H9 (cell line): ENCODE measurements around the gene TMEM234. TPM values are rescaled to one million over a fixed set of nuclear protein-coding genes. Genes with fewer than 3 reads are reported as not detected.

Experiments
- DNase-seq: peaks from one replicate; pipeline ENCODE4 v3.0.0-alpha.2; 2017
- H2AFZ ChIP-seq: one replicate; pipeline ENCODE4 v1.6.1; 2013; ENCODE audit warnings: mild to moderate bottlenecking, low read length, control low read depth, moderate library complexity
- H2AK5ac ChIP-seq: 2 replicates; pipeline ENCODE4 v1.6.1; 2013; ENCODE audit warnings: low read length, control low read depth, mixed read lengths; ENCODE audit not compliant: insufficient read length
- H2BK120ac ChIP-seq: one replicate; pipeline ENCODE4 v1.6.1; 2013; ENCODE audit warnings: low read depth, mild to moderate bottlenecking, low read length, control low read depth, inconsistent platforms; ENCODE audit not compliant: poor library complexity, severe bottlenecking
- H2BK12ac ChIP-seq: 2 replicates; pipeline ENCODE4 v1.6.1; 2013; ENCODE audit warnings: low read length, control low read depth, mixed read lengths, low read depth; ENCODE audit not compliant: insufficient read length
- H2BK15ac ChIP-seq: 2 replicates; pipeline ENCODE4 v1.6.1; 2013; ENCODE audit warnings: low read depth, low read length, control low read depth
- H2BK20ac ChIP-seq: one replicate; pipeline ENCODE4 v1.6.1; 2013; ENCODE audit warnings: low read depth, mild to moderate bottlenecking, low read length, control low read depth, inconsistent platforms; ENCODE audit not compliant: poor library complexity, severe bottlenecking
- H2BK5ac ChIP-seq: 2 replicates; pipeline ENCODE4 v1.6.1; 2013; ENCODE audit warnings: low read length, control low read depth, mixed read lengths; ENCODE audit not compliant: insufficient read length
- H3K14ac ChIP-seq: 2 replicates; pipeline ENCODE4 v1.6.1; 2013; ENCODE audit warnings: low read length, control low read depth; ENCODE audit not compliant: insufficient read depth
- H3K18ac ChIP-seq: 2 replicates; pipeline ENCODE4 v1.6.1; 2013; ENCODE audit warnings: low read depth, mild to moderate bottlenecking, mixed read lengths, low read length, control low read depth; ENCODE audit not compliant: insufficient read length
- H3K23ac ChIP-seq: 2 replicates; pipeline ENCODE4 v1.6.1; 2013; ENCODE audit warnings: low read length, control low read depth, mixed read lengths, low read depth; ENCODE audit not compliant: insufficient read length
- H3K23me2 ChIP-seq: 2 replicates; pipeline ENCODE4 v1.6.1; 2013; ENCODE audit warnings: low read depth, mild to moderate bottlenecking, mixed read lengths, low read length, control low read depth; ENCODE audit not compliant: insufficient read length, poor library complexity, severe bottlenecking
- H3K27ac ChIP-seq: 2 replicates; pipeline ENCODE4 v1.5.1; 2013; ENCODE audit warnings: low read length, control low read depth, mixed read lengths, low read depth; ENCODE audit not compliant: insufficient read length
- H3K27me3 ChIP-seq: 2 replicates; pipeline ENCODE4 v1.6.1; 2013; ENCODE audit warnings: low read length, control low read depth, inconsistent platforms; ENCODE audit not compliant: insufficient read depth
- H3K4ac ChIP-seq: 2 replicates; pipeline ENCODE4 v1.6.1; 2013; ENCODE audit warnings: low read depth, mild to moderate bottlenecking, control low read depth, inconsistent platforms, low read length, moderate library complexity
- H3K4me1 ChIP-seq: 2 replicates; pipeline ENCODE4 v1.6.1; 2013; ENCODE audit warnings: low read length, control low read depth, inconsistent platforms; ENCODE audit not compliant: insufficient read depth
- H3K4me2 ChIP-seq: 2 replicates; pipeline ENCODE4 v1.6.1; 2013; ENCODE audit warnings: low read length, control low read depth, mixed read lengths; ENCODE audit not compliant: insufficient read length, insufficient read depth
- H3K56ac ChIP-seq: 2 replicates; pipeline ENCODE4 v1.6.1; 2013; ENCODE audit warnings: low read depth, mild to moderate bottlenecking, mixed read lengths, low read length, control low read depth; ENCODE audit not compliant: insufficient read length
- H3K79me1 ChIP-seq: 2 replicates; pipeline ENCODE4 v1.6.1; 2013; ENCODE audit warnings: low read depth, mild to moderate bottlenecking, moderate library complexity, low read length, control low read depth, inconsistent platforms; ENCODE audit not compliant: insufficient read depth, poor library complexity, severe bottlenecking
- H3K79me2 ChIP-seq: 2 replicates; pipeline ENCODE4 v1.6.1; 2013; ENCODE audit warnings: low read length, control low read depth, inconsistent platforms; ENCODE audit not compliant: insufficient read depth
- H3K9ac ChIP-seq: 2 replicates; pipeline ENCODE4 v1.6.1; 2013; ENCODE audit warnings: low read length, control low read depth, mixed read lengths; ENCODE audit not compliant: insufficient read length; ENCODE audit errors: extremely low read depth
- H3K9me3 ChIP-seq: one replicate; pipeline ENCODE4 v1.6.1; 2013; ENCODE audit warnings: low read depth, low read length, inconsistent platforms; ENCODE audit not compliant: control insufficient read depth
- H3T11ph ChIP-seq: one replicate; pipeline ENCODE4 v1.6.1; 2013; ENCODE audit warnings: mild to moderate bottlenecking, low read length, control low read depth, inconsistent platforms
- H4K20me1 ChIP-seq: one replicate; pipeline ENCODE4 v1.6.1; 2013; ENCODE audit not compliant: control insufficient read depth, insufficient read length, insufficient read depth
- H4K5ac ChIP-seq: 2 replicates; pipeline ENCODE4 v1.6.1; 2013; ENCODE audit warnings: low read depth, mild to moderate bottlenecking, mixed read lengths, low read length, control low read depth; ENCODE audit not compliant: insufficient read length
- H4K8ac ChIP-seq: replicated peaks from 2 replicates; pipeline ENCODE4 v1.6.1; 2013; ENCODE audit warnings: low read length, control low read depth, mixed read lengths, low read depth; ENCODE audit not compliant: insufficient read length
- H4K91ac ChIP-seq: 2 replicates; pipeline ENCODE4 v1.6.1; 2013; ENCODE audit warnings: low read depth, mild to moderate bottlenecking, moderate library complexity, mixed read lengths, low read length, control low read depth; ENCODE audit not compliant: insufficient read length
- H3K27ac Mint-ChIP-seq, 3 experiments: 2 replicates in 2 of 3; 3 replicates in 1 of 3; pipeline ENCODE4 v1.8.0; 2020 to 2021; ENCODE audit warnings: mixed read lengths in 3 of 3, mild to moderate bottlenecking in 1 of 3, moderate library complexity in 1 of 3
- H3K27me3 Mint-ChIP-seq: 2 replicates; pipeline ENCODE4 v1.8.0; 2021; ENCODE audit warnings: low read depth, mild to moderate bottlenecking, moderate library complexity, mixed read lengths
- H3K36me3 Mint-ChIP-seq, 3 experiments: 2 replicates in 2 of 3; 3 replicates in 1 of 3; pipeline ENCODE4 v1.8.0; 2020 to 2021; ENCODE audit warnings: low read depth in 3 of 3, mixed read lengths in 3 of 3; ENCODE audit not compliant: insufficient read depth in 1 of 3
- H3K4me1 Mint-ChIP-seq, 2 experiments: 2 replicates each; pipeline ENCODE4 v1.8.0; 2020; ENCODE audit warnings: mixed read lengths in 2 of 2
- H3K4me3 Mint-ChIP-seq, 2 experiments: 2 replicates in 1 of 2; 3 replicates in 1 of 2; pipeline ENCODE4 v1.8.0; 2020 to 2021; ENCODE audit warnings: mild to moderate bottlenecking in 2 of 2, mixed read lengths in 2 of 2, moderate library complexity in 1 of 2
- H3K9me3 Mint-ChIP-seq, 2 experiments: 2 replicates in 1 of 2; 3 replicates in 1 of 2; pipeline ENCODE4 v1.8.0; 2020; ENCODE audit warnings: mild to moderate bottlenecking in 2 of 2, mixed read lengths in 2 of 2, moderate library complexity in 1 of 2
- WGBS: extraction: QIAGEN DNeasy Blood & Tissue Kit; methylation state at CpG from one replicate; pipeline ENCODE4 v1.1.7; 2013; ENCODE audit warnings: missing lambda C conversion rate, low lambda C conversion rate, mixed read lengths; ENCODE audit not compliant: insufficient read length; ENCODE audit errors: extremely low coverage; 5-methylcytosine and 5-hydroxymethylcytosine counted together
- total RNA-seq: library from RNA; stranded (reverse); gene quantifications from 2 replicates; pipeline ENCODE4 v1.2.1, GENCODE V29; 2021
- TF ChIP-seq, protein P1 (sequence below): fragments of 200-600 bp; sonication (generic); conservative IDR thresholded peaks from 3 replicates; pipeline ENCODE4 v1.8.0; 2021; ENCODE audit warnings: antibody characterized with exemption, mild to moderate bottlenecking

Gene TMEM234
- total RNA-seq, 1 experiment from 2014 or later = 19.7 TPM

DNA sequence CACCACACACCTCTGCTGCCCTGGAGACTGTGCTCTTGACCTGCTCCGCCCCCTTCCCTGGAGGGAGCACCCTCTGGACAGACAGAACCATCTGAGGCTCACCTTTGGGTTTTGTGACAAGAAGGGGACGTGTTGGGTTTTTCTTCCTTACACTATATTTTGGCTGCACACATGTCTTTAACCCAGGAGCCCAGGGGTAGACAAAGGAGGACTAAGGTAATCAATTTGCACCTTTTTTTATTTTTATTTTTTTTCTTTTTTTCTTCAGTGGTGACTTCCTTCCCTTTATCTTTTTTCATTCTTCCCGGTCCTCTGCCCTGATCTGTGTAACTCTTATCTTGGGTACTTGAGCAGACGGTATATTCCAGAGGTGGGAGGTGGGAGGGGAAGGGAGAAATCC is 51.2 kb downstream of the TMEM234 start:
- H3K9ac ChIP-seq = no peak overlapping the region
- no peaks in the 10 kb centered on the region for H3K27me3 ChIP-seq
- H2BK20ac ChIP-seq = no peak overlapping the region
- H3K4me2 ChIP-seq = no peak overlapping the region
- H3K27ac ChIP-seq = no peak overlapping the region
- H3K18ac ChIP-seq = no peak overlapping the region
- no peaks in the 10 kb centered on the region for H3K9me3 ChIP-seq
- no peak overlapping the region for H4K5ac ChIP-seq
- no peak overlapping the region for H2BK15ac ChIP-seq
- H3K23me2 ChIP-seq = no peaks in the 10 kb centered on the region
- H4K91ac ChIP-seq = no peak overlapping the region
- H2AK5ac ChIP-seq = no peak overlapping the region
- no peak overlapping the region for H3K14ac ChIP-seq
- H3K23ac ChIP-seq = no peak overlapping the region
- no peaks in the 10 kb centered on the region for H3K27me3 Mint-ChIP-seq
- no peak overlapping the region for H3T11ph ChIP-seq
- no peaks in the 10 kb centered on the region for H3K4me1 ChIP-seq
- no peaks in the 10 kb centered on the region for H3K79me1 ChIP-seq
- H2BK5ac ChIP-seq = no peak overlapping the region
- H3K36me3 Mint-ChIP-seq = peaks cover 33 to 78% (median 64%) of the 10 kb centered on the region in 3 experiments; a peak in 6 of 7 replicates
- no CpG with 5 or more reads among the region's 4 CpGs for WGBS
- no peak overlapping the region for H3K4ac ChIP-seq
- no peaks in the 10 kb centered on the region for H4K20me1 ChIP-seq
- H3K79me2 ChIP-seq = no peaks in the 10 kb centered on the region
- H3K9me3 Mint-ChIP-seq = no peaks in the 10 kb centered on the region
- no peak overlapping the region for H3K4me3 Mint-ChIP-seq
- TF ChIP-seq, protein P1, sequence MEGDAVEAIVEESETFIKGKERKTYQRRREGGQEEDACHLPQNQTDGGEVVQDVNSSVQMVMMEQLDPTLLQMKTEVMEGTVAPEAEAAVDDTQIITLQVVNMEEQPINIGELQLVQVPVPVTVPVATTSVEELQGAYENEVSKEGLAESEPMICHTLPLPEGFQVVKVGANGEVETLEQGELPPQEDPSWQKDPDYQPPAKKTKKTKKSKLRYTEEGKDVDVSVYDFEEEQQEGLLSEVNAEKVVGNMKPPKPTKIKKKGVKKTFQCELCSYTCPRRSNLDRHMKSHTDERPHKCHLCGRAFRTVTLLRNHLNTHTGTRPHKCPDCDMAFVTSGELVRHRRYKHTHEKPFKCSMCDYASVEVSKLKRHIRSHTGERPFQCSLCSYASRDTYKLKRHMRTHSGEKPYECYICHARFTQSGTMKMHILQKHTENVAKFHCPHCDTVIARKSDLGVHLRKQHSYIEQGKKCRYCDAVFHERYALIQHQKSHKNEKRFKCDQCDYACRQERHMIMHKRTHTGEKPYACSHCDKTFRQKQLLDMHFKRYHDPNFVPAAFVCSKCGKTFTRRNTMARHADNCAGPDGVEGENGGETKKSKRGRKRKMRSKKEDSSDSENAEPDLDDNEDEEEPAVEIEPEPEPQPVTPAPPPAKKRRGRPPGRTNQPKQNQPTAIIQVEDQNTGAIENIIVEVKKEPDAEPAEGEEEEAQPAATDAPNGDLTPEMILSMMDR = no peak
- no peak overlapping the region for H4K8ac ChIP-seq
- no peak overlapping the region for H2BK120ac ChIP-seq
- H2BK12ac ChIP-seq = no peak overlapping the region
- no peak overlapping the region for H3K27ac Mint-ChIP-seq
- no peak overlapping the region for H3K56ac ChIP-seq
- DNase-seq = no peak
- no peak overlapping the region for H2AFZ ChIP-seq
- H3K4me1 Mint-ChIP-seq = no peaks in the 10 kb centered on the region

Other genes with a start within 250 kb of the TMEM234 start
- gene KHDRBS1, start 208.5 kb downstream of the TMEM234 start, total RNA-seq = 267 and 273 TPM in 2 replicates
- gene TMEM39B, start 149.4 kb downstream of the TMEM234 start, total RNA-seq = 25.0 and 27.4 TPM in 2 replicates
- 114 TPM in 2 replicates for gene KPNA6, start 114.3 kb downstream of the TMEM234 start, total RNA-seq
- gene TXLNA, start 42.7 kb downstream of the TMEM234 start, total RNA-seq = 67.3 and 69.4 TPM in 2 replicates
- gene CCDC28B, start 21.8 kb downstream of the TMEM234 start, total RNA-seq = 20.7 and 21.3 TPM in 2 replicates
- gene IQCC, start 16.7 kb downstream of the TMEM234 start, total RNA-seq = 5.1 and 5.3 TPM in 2 replicates
- not detected in 2 replicates for gene DCDC2B, start 13.3 kb downstream of the TMEM234 start, total RNA-seq
- 222 and 224 TPM in 2 replicates for gene EIF3I, start 54 bp upstream of the TMEM234 start, total RNA-seq
- 1.5 and 2.1 TPM in 2 replicates for gene FAM167B, start 24.9 kb upstream of the TMEM234 start, total RNA-seq
- 37.0 and 37.6 TPM in 2 replicates for gene LCK, start 28.9 kb upstream of the TMEM234 start, total RNA-seq
- 162 and 174 TPM in 2 replicates for gene HDAC1, start 69.7 kb upstream of the TMEM234 start, total RNA-seq
- 457 and 470 TPM in 2 replicates for gene MARCKSL1, start 113.9 kb upstream of the TMEM234 start, total RNA-seq
- gene FAM229A, start 140.1 kb upstream of the TMEM234 start, total RNA-seq = 5.6 and 8.3 TPM in 2 replicates
- 1.6 and 2.1 TPM in 2 replicates for gene TSSK3, start 140.2 kb upstream of the TMEM234 start, total RNA-seq
- gene BSDC1, start 172.1 kb upstream of the TMEM234 start, total RNA-seq = 50.7 and 52.6 TPM in 2 replicates
- gene ZBTB8B, start 242.7 kb upstream of the TMEM234 start, total RNA-seq = 1.6 and 1.9 TPM in 2 replicates